Dedifferentiated amniotic fluid mesenchymal stem cell (primary cell): ENCODE measurements around the gene GLO1.

ENCODE experiments used
- DNase-seq: peaks from one replicate; pipeline ENCODE4 v3.0.0-alpha.2; 2016; ENCODE audit errors: extremely low spot score

Gene GLO1

DNA sequence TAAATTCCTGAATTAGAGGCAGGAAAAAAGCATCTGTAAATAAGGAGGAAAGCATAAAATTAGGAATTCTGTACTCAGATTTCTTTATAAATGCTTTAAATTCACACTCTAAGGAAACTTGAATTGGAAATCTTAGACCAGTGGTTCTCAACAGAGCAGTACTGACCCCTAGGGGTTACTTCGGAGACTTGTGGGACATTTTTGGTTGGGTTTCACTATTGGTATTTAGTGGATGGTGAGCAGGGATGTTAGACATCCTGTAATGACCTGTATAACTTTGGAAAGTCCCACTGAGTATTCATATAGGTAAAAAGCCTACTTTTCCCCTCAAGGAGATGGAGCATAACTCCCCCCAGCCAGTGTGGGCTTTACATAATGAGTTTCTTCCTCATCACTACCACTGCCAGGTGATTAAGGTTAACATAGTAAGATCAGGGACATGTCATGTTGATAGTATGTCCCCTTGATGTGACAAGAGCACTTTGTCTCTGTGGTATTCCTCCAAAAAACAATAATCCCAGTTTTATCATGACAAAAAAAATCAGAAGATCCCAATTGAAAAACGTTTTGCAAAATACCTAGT lies 31.0 kb downstream of the GLO1 start:
- peak; percentile 56 for DNase-seq

- no peak for DNase-seq
These were observed 44.4 kb downstream of the GLO1 start for GRCh38 chr6:38658418-38659167.

GRCh38 chr6:38656896-38657295 lies 46.0 kb downstream of the GLO1 start:
- DNase-seq: no peak

GRCh38 chr6:38654263-38654662 lies 48.7 kb downstream of the GLO1 start:
- no peak for DNase-seq

DNA sequence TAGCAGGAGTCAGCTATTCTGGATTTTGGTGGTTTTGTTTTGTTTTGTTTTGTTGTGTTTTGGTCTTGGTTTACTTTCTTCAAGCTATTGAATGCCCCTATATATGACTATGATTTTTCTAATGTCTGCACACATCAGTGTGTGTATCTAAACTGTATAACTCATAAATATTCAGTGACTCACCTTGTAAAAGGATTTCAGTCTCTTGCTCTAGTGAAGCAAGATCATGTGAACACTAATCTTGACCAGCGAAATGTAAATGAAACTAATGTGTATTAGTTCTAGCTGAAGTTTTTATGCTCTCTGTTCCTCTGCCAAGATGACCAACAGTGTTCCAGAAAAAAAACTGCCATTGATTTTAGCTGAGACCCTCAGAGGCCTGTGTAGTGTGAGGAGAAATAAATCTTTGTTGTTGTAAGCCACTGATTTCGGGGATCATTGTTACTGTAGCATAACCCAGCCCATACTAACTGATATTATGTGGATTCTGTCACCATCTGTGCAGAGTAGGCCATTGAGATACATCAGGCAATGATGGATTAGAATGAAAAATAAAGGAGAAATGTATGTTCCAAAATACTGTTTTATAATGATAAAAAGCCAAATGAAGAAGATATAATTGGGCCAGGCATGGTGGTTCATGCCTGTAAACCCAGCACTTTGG lies 51.7 kb downstream of the GLO1 start:
- no peak for DNase-seq

DNA sequence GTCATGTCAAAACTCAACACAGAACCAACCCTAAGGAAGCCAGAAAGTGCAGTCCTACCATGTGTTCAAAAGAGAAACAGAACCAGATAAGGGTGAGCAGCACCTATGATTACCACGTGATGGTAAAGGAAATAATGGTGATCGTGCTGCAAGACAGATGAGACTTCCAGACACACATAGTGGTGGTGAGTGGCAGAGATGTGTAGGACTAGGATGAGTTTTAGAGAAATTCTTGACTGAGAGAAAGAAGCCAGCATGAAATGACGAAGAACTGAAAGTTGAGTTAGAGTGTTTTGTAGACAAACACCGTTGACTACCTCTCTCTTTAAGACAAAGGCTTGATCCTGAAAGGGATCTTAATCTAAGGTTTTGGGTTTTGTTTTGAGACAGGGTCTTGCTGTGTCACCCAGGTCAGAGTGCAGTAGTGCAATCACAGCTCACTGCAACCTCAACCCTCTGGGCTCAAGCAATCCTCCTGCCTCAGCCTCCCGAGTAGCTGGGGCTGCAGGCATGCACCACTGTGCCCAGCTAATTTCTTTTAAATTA lies 52.7 kb downstream of the GLO1 start:
- no peak for DNase-seq

- no peak for DNase-seq
These were observed 53.2 kb downstream of the GLO1 start for GRCh38 chr6:38649744-38650143.

DNA sequence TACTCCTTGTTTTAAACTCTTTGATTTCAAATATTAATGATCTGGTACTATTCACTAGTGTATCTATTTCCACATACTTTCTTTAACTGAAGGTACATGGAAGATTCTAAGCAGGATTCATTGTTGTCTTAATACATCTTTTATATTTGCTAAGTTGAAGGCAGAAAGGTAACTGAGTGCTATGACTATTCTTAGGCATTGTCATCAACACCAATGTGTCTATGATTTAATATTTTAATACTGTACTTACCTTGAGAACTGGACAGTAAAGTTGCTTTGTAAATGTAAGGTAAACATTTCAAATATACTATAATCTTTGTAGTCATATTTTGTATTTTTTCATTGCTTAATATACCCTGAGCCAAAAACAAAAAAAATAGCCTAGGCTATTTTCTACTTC lies 54.3 kb downstream of the GLO1 start:
- no peak for DNase-seq

DNA sequence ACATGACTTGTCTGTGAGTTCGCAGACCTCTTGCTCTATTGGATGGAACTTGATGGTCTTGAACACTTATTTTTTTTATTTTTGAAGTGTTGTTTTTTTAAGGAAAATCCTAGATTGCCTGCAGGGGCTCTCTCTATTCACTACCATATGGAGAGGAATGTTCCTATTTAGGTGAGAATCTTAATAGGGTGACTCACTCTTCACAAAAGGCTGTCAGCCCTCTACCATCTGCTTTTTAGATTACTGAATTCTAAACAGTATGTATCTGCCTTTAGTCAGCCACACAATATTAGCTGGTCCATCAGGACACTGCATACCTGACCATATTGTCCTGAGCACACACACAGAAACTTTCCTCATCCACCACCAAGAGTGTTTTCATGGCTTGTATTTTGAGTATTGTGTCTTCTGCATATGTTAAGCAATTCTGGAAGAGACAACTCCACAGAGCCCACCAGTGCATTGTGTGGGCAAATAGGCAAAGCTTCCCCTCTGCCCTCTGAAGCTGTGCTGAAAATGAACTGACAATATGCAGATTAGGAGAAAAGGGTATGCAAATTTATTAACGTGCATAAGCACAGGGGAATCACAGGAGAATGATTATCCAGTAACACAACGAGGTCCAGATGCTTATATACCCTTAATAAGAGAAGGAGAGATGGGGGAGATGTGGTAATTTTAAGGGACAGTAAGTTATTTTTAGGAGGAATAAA lies 56.6 kb downstream of the GLO1 start:
- no peak for DNase-seq

DNA sequence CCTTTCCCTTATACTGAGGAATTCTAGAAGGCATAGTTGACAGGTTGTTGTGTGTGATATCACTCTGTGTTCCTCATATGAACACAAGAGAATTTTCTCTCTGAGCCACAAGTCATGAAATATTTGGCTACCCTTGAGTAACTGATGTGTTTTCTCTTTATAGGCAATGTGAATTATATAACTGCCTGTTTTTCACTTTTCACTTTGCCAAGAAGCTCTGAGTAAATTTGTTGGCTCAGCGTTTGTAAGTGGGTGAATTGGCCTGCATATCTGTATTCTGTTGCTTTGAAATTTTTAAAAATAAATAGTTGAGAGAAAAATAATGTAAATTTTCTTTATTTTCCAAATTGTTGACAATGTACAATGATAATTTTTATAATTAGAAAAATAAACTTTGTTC lies 58.0 kb downstream of the GLO1 start:
- DNase-seq: no peak

GRCh38 chr6:38640216-38640909 lies 62.6 kb downstream of the GLO1 start:
- no peak for DNase-seq

DNA sequence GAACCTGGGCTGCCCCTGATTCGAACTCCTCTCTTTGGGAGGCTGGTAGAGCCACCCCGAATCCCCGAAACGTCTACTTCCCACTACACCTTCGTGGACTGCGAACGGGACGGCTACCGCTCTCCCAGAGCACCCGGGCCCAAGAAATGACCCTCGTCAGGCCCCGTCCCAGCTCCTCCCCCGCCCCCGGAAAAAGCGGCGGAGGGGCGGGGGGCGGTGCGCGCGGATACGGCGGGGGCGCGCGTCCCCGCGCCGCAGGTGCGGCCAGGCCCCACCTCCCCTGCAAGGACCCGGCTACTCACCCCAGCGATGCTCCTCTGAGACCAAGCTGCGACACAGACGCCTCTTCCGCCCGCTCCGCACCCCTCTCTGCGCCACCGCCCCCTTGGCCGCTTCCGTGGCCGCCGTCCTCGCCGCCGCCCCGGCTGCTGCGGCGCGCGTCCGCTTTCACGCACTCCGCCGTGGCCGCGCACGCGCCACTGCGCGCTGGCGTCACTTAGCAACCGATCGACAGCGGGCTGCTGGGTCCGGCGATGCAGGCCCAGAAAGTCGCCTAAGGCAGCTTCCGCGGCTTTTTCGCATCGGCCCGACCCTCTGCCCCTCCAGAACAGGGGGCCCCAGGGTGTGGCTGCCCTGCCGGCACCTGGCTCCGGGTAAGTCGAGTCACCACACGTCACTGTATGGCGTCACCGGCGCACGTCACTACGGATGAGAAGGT lies 63.3 kb downstream of the GLO1 start, which contains the start of gene BTBD9:
Gene BTBD9, minus strand, starts transcription at position 432 of the 718 bp plus-strand sequence.
- DNase-seq: peak; percentile 81

GRCh38 chr6:38638941-38639497 lies 63.9 kb downstream of the GLO1 start:
- DNase-seq: peak; percentile 36

- DNase-seq: no peak
These were observed 65.2 kb downstream of the GLO1 start for GRCh38 chr6:38637756-38638155.

GRCh38 chr6:38636027-38636426 lies 66.9 kb downstream of the GLO1 start:
- DNase-seq: no peak

DNA sequence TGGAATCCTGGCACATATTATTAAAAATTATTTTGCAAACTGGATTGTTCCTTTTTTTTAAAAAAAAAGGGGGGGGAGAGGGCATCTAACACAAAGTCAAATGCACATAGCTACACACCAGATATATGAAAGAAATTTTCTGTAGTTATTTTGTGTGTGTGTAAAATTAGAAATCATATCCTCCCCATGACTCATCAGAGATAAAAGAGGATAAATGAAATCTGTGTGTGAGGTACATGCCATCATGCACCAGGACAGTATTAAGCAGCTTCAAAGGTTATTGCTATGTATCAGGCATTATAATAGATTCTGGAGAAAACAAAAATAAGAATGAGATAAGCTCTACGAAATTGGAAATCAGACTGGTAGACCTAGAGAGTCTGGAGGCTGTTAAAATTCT lies 68.4 kb downstream of the GLO1 start:
- no peak for DNase-seq

DNA sequence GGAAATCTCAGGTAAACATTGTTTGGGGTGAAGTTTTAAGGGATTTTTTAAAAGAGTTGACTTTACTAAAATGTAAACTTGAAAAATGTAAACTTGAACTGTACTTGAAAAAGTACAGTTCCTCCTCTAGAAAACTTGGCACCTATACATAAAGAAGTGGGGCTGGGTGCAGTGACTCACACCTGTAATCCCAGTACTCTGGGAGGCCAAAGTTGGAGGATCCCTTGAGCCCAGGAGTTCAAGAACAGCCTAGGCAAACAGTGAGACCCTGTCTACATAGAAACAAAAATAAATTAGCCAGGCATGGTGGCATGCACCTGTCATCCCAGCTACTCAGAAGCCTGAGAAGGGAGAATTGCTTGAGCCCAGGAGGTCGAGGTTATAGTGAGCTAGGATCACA lies 70.5 kb downstream of the GLO1 start:
- DNase-seq: no peak

- no peak for DNase-seq
These were observed 71.7 kb downstream of the GLO1 start for GRCh38 chr6:38631186-38631783.
